ENCODE measurements around the gene ANKRA2. TPM values are rescaled to one million over a fixed set of nuclear protein-coding genes. Genes with fewer than 3 reads are reported as not detected.

Gene ANKRA2
- total RNA-seq, 1 donor from 2014 or later, result 14.0 TPM

GRCh38 chr5:73591698-73592501 is 26.5 kb upstream of the ANKRA2 start:
- no peak for TF ChIP-seq CTCF (conservative IDR thresholded peaks at IDR 0.05)
- H3K36me3 Mint-ChIP-seq (ENCODE audit: low read depth), result no peaks in the 10 kb centered on the region
- H3K4me3 Mint-ChIP-seq, result no peak overlapping the region
- no peaks in the 10 kb centered on the region for H3K4me1 Mint-ChIP-seq
- H3K27ac Mint-ChIP-seq (ENCODE audit: unreplicated experiment), result no peak overlapping the region
- no peaks in the 10 kb centered on the region for H3K9me3 Mint-ChIP-seq
- no peaks in the 10 kb centered on the region for H3K27me3 Mint-ChIP-seq (ENCODE audit: low read depth)
- DNase-seq (ENCODE audit: low read depth, low spot score), result no peak

GRCh38 chr5:73591102-73591695 is 25.8 kb upstream of the ANKRA2 start:
- H3K4me1 Mint-ChIP-seq, result no peaks in the 10 kb centered on the region
- peak; percentile 73 for DNase-seq (ENCODE audit: low read depth, low spot score)
- H3K9me3 Mint-ChIP-seq, result no peaks in the 10 kb centered on the region
- H3K36me3 Mint-ChIP-seq (ENCODE audit: low read depth), result peaks cover 3% of the 10 kb centered on the region
- H3K4me3 Mint-ChIP-seq, result no peak overlapping the region
- no peaks in the 10 kb centered on the region for H3K27me3 Mint-ChIP-seq (ENCODE audit: low read depth)
- peak; percentile 92 for TF ChIP-seq CTCF (conservative IDR thresholded peaks at IDR 0.05)
- no peak overlapping the region for H3K27ac Mint-ChIP-seq (ENCODE audit: unreplicated experiment)

- H3K27ac Mint-ChIP-seq (ENCODE audit: unreplicated experiment), result no peak overlapping the region
- H3K4me3 Mint-ChIP-seq, result no peak overlapping the region
- H3K36me3 Mint-ChIP-seq (ENCODE audit: low read depth), result peaks cover 3% of the 10 kb centered on the region
- TF ChIP-seq CTCF (conservative IDR thresholded peaks at IDR 0.05), result no peak
- DNase-seq (ENCODE audit: low read depth, low spot score), result no peak
- no peaks in the 10 kb centered on the region for H3K4me1 Mint-ChIP-seq
- H3K9me3 Mint-ChIP-seq, result no peaks in the 10 kb centered on the region
- H3K27me3 Mint-ChIP-seq (ENCODE audit: low read depth), result no peaks in the 10 kb centered on the region
These were observed 22.5 kb upstream of the ANKRA2 start for GRCh38 chr5:73587923-73588322.

DNA sequence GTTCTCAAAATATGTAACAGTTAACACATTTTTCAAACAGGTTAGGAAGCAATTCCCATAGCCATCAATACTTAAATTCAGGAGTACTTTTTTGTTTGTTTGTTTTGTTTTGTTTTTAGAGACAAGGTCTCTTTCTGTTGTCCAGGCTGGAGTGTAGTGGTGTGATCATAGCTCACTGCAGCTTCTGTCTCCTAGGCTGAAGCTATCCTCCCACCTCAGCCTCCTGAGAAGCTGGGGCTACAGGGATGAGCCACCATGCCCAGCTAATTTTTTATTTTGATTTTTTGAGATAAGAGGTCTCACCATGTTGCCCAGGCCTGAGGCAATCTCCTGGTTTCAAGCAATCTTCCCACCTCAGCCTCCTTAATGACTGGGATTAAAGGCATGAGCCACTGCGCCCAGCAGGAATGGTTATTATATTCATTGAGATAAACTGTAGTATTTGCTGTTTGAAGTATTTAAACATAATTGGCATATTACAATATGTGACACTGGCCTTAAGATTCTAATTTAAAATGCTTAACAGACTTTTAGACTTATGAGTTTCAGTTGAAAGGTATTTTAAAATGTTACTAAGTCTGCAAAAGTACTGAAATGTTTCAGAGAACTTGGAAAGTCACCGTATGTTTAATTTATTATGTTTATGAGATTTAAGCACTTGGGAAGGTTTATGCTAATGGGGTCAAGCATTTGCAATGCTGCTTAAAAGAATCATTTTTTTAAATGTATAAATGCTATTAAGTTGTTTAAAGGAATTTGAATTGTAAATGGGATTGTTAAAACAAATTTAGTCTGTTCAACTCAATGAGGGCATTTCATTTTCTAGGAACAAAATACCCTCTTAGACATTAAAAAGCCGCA is 17.1 kb upstream of the ANKRA2 start:
- Mint-ChIP-seq H3K27me3 (ENCODE audit: low read depth) (no peaks in the 10 kb centered on the region), H3K4me1 (no peaks in the 10 kb centered on the region), H3K9me3 (no peaks in the 10 kb centered on the region), H3K36me3 (ENCODE audit: low read depth) (peaks cover 3% of the 10 kb centered on the region), H3K4me3 (no peak overlapping the region), H3K27ac (ENCODE audit: unreplicated experiment) (no peak overlapping the region)
- TF ChIP-seq CTCF (conservative IDR thresholded peaks at IDR 0.05), result no peak
- DNase-seq (ENCODE audit: low read depth, low spot score), result no peak

- H3K4me1 Mint-ChIP-seq, result peaks cover 28% of the 10 kb centered on the region
- H3K36me3 Mint-ChIP-seq (ENCODE audit: low read depth), result no peaks in the 10 kb centered on the region
- peak overlapping the region; percentile 95 for H3K4me3 Mint-ChIP-seq
- DNase-seq (ENCODE audit: low read depth, low spot score), result no peak
- peak overlapping the region; percentile 98 for H3K27ac Mint-ChIP-seq (ENCODE audit: unreplicated experiment)
- H3K27me3 Mint-ChIP-seq (ENCODE audit: low read depth), result no peaks in the 10 kb centered on the region
- no peaks in the 10 kb centered on the region for H3K9me3 Mint-ChIP-seq
- no peak for TF ChIP-seq CTCF (conservative IDR thresholded peaks at IDR 0.05)
These were observed 619 bp upstream of the ANKRA2 start for GRCh38 chr5:73565969-73566547.

Measured in neural crest cell (in vitro differentiated cells).